ENCODE measurements around the gene COPZ2.

DNA sequence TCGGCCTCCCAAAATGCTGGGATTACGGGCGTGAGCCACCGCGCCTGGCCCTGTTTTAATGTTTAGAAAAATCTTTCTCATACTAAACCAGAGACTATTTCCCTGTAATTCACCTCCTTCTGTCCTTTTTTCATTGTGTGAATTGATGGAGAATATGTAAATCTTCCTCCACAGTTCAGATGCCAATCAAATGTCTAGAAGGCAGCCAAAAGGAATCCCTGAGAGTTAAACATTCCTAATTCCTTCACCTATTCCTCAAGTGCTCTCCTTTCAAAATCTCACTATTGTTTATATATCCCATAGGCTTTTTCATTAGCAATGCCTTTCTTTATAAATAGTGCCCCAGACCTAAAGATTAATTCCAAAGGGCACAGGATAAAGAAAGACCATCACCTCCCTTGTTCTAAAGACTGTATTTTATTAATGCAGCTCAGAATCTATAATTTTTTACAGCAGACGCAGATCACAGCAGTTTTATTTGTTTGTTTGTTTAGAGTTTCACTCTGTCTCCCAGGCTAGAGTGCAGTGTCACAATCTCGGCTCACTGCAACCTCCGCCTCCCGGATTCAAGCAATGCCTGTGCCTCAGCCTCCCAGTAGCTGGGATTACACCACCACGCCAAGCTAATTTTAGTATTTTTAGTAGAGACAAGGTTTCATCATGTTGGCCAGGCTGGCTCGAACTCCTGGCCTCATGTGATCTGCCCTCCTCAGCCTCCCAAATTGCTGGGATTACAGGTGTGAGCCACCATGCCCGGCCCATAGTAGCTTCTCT, 30.5 kb downstream of the COPZ2 start:
- TF ChIP-seq POLR2A (IDR thresholded peaks at IDR 0.05; ENCODE audit: low read depth, low read length): no peak
- TF ChIP-seq POLR2AphosphoS5 (IDR thresholded peaks at IDR 0.05; ENCODE audit: low read depth, low read length): no peak
- TF ChIP-seq SPI1 (IDR thresholded peaks at IDR 0.05; ENCODE audit: low read depth, low read length): no peak
- TF ChIP-seq TAF1 (IDR thresholded peaks at IDR 0.05; ENCODE audit: low read depth, low read length): no peak
